GM19468 (cell line): Measurements from ENCODE around the gene EPAS1.

Experiments
- ATAC-seq: cut with Tn5 transposase; IDR thresholded peaks from one replicate; pipeline ENCODE4 v1.9.1; 2021; ENCODE audit warnings: mild to moderate bottlenecking, moderate library complexity, moderate number of reproducible peaks; ENCODE audit not compliant: unreplicated experiment; ENCODE audit errors: extremely low read depth

EPAS1 gene

DNA sequence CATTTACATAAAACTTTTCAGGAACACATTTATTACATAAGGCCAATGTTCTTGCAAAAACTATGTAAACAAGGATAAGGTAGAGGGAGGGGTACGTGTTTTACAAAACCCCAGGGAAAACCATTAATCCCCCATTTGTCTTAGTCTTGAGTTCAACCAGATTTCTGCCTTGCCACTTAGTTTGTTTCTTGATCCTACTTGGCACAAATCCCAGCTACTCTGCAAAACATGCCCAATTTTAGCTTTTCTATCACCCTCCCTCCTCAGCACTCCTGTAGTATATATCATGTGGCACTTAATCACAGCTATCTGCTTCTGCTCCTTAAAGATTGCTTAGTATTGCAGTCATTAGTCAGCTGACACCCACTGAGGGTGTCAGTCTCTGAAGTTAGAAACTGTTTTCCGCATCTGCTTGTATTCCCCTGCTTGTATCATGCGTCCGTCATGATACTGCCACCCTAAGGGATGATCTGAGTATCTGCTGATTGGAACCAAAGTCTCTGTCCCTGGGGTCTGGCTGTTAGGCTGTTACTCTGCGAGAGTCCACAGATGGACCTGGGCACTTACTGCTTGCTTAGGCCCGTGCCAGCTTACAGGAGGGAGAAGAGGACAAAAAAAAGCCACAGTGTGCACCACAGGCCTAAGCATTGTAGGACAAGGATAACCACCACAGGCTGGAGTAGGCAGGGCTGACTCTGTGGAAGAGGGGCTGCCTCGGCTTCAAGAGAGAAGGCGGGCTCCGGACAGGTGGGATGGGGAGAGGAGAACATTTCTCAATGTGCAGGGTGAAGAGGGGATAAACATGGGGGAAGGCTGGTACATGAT, 82.2 kb downstream of the EPAS1 start:
- no peak for ATAC-seq

DNA sequence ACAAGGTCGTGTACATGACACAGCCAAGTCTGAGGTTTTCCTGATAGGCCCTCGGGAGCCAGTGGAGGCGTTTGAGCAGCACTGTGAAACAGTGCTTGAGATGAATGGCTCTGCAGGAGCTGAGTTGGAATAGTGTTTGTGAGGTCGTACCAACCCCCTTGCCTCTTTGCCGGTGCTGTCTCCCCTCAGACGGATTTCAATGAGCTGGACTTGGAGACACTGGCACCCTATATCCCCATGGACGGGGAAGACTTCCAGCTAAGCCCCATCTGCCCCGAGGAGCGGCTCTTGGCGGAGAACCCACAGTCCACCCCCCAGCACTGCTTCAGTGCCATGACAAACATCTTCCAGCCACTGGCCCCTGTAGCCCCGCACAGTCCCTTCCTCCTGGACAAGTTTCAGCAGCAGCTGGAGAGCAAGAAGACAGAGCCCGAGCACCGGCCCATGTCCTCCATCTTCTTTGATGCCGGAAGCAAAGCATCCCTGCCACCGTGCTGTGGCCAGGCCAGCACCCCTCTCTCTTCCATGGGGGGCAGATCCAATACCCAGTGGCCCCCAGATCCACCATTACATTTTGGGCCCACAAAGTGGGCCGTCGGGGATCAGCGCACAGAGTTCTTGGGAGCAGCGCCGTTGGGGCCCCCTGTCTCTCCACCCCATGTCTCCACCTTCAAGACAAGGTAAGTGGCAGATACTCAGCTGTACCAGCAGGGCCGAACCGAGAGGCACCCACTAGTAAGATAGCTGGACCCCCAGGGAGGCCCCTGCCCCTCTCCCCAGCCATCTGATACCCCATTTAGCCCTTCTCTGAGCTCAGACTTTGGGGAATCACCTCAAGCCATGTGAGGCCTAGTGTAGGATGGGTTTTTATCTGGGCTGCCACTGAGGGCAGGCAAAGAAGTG, 83.1 kb downstream of the EPAS1 start:
- ATAC-seq = no peak

DNA sequence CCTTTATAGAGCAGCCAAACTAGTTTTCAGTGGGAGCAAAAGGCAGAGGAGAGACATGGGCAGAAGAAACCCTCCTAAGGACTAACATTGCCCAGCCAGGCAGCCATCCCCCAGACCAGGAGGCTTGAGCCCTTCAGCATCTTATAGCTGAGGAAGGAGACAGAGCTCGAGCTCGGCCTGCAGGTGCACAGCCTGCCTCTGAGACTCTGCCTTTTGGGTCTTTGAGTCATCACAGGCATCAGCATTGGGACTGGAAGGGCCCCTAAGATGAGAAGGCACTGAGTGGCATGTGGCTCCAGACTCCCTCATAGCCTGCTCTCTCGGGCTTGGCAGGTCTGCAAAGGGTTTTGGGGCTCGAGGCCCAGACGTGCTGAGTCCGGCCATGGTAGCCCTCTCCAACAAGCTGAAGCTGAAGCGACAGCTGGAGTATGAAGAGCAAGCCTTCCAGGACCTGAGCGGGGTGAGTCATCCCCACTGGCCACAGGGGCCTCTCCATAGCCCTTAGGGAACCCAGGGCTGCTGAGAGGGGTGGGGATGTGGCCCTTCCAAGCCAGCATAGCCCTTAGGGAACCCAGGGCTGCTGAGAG, 84.1 kb downstream of the EPAS1 start:
- no peak for ATAC-seq

DNA sequence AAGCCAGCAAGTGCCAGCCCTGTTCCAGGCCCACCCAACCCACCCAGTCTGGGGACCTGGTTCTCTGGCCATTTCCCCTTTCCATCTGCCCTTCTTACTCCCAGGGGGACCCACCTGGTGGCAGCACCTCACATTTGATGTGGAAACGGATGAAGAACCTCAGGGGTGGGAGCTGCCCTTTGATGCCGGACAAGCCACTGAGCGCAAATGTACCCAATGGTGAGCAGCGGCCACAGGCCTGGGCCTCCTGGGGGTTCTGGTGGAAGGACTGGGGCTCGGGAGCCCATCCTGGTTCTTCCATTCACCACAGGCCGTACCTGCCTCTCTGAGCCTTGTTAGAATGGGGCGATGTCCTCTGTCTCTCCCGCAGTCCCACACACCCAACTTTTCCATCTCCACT, 84.7 kb downstream of the EPAS1 start:
- no peak for ATAC-seq

DNA sequence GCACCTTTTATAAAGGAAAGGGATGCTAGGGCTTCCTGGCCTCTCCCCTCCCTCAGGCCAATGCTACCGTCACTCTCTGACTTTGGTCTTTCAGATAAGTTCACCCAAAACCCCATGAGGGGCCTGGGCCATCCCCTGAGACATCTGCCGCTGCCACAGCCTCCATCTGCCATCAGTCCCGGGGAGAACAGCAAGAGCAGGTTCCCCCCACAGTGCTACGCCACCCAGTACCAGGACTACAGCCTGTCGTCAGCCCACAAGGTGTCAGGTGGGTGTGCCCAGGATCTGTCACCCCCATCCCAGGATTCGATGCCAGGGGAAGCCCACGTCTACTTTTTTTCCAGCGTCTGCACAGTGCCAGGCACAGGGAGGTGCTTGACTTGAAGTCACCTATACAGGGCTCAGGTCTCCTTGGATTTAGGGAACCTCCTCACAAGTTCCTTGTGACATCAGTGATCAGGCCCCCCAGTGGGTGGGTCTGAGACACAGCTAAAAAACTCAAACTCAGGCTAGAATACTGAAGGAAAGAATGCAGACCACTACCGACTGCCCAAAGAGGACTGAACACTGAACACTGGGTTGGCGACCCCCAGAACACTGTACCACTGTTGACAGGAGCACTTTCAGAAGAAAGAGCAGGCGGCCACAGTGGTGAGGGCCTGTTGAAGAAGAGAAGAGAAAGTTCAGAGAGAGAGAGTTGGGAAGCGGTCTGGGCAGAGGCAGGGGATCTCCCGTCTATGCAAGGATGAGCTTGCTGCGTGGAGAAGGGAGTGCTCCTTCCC, 85.3 kb downstream of the EPAS1 start:
- no peak for ATAC-seq

DNA sequence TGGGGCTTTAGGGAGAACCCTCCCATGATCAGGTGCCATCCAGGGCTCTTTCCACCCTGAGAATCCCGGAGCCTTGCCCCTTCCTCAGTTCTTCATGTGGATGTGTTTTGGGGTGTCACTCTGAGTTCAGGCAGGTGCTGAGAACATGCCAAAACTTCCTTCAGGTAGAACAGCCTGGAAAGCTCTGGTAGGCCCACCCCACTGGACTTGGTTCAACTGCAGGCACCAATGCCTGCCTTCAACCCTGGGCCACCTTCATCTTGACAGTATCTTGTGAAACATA, 85.8 kb downstream of the EPAS1 start:
- no peak for ATAC-seq

DNA sequence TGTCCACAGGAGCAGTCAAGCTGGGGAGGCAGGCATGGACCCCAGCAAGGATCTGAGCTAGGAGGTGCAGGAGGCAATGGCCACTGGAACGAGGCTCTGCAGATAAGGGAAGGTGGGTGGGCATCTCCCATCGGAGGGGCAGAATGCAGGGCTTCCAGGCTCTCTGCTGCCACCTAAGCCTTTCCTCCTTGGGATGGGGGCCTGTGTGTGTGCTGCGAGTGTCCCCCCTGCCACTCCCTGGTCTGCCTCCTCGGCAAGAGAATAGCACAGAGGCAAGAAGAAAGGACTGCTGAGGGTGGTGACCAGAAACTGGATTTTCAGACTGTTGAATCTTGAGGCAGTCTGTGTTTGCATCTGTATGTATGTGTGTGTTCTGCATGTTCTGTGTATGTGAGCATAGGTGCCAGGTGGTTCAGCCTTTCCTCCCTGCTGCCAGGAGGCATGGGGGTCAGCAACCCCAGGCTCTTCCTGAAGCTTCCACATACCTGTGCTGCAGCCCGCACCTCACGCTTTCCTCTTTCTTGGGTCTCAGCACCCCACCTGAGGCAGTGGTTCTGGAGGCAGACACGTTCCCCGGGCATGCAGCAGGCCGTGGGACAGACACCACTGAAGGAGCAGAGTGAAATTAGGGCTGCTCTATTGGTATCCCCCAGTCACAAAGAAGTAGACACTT, 86.7 kb downstream of the EPAS1 start:
- ATAC-seq = no peak

DNA sequence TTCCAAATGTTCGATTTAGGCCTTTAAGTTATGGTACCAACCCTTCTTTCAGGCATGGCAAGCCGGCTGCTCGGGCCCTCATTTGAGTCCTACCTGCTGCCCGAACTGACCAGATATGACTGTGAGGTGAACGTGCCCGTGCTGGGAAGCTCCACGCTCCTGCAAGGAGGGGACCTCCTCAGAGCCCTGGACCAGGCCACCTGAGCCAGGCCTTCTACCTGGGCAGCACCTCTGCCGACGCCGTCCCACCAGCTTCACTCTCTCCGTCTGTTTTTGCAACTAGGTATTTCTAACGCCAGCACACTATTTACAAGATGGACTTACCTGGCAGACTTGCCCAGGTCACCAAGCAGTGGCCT, 87.2 kb downstream of the EPAS1 start:
- ATAC-seq = no peak

DNA sequence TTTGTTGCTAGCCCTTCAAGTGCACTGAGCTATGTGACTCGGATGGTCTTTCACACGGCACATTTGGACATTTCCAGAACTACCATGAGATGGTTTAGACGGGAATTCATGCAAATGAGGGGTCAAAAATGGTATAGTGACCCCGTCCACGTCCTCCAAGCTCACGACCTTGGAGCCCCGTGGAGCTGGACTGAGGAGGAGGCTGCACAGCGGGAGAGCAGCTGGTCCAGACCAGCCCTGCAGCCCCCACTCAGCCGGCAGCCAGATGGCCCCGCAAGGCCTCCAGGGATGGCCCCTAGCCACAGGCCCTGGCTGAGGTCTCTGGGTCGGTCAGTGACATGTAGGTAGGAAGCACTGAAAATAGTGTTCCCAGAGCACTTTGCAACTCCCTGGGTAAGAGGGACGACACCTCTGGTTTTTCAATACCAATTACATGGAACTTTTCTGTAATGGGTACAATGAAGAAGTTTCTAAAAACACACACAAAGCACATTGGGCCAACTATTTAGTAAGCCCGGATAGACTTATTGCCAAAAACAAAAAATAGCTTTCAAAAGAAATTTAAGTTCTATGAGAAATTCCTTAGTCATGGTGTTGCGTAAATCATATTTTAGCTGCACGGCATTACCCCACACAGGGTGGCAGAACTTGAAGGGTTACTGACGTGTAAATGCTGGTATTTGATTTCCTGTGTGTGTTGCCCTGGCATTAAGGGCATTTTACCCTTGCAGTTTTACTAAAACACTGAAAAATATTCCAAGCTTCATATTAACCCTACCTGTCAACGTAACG, 88.8 kb downstream of the EPAS1 start:
- ATAC-seq = no peak

DNA sequence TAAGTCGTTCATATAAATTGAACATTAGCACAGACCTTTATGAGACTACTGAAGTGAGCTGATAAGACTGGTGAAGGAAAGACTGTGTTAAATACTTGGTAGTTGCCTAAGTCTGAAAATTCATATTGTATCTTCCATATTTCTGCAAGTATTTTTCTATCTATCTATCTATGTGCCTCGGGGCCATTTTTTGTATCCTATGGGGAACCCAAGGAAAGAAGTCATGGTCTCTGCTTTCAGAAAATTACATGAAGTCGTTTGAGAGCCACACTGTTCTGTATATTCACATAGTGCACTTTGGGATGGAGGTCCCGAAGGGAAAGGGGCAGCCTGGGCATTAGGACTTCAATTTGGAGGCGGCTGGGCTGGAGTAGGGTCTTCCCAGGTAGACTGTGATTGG, 89.6 kb downstream of the EPAS1 start:
- no peak for ATAC-seq

DNA sequence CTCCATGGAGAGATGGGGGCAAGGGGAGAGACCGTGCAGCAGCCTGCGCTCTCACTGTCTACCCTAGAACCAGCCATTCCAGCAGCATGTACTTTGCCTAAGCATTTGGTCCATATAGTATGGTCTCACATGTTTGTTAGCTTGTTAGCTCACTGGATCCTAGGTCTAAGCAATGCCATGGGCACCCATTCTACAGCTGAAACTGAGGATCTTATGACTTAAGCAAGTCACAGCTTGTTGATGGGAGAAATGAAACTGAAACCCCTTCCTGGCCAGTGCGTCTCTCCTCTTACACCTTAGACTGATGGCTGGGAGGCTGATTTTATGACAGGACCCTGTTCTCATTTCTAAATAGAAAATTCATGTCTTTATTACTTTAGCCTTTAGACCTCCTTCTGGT, 90.1 kb downstream of the EPAS1 start:
- no peak for ATAC-seq

DNA sequence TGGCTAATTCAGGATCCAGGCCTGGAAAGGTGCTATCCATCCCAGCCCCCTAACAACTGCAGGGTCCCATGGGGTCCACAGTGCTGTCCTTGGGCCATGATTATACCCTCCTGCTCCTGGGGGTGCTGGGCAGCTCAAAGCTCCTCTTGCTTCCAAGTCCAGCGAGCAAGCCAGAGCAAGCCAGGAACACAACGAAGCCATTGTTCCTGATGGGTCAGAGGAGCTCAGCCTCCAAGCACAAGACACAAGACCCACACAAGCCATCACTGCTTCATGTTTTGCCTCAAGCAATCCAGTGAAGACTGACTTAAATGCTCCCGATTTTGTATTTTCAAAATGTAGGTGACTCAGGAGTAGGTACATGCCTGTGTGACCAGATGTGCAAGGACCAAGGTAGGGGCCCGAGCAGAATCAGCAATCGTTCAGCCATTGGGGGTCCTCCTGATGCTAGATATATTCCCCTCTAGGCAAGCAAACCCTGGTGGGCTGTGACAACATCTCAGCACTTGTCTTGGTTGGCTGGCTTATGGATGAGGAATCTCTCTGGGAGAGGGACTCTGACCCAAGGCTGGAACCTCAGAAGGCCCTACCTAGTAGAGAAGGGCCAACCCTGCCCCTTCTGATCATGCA, 90.8 kb downstream of the EPAS1 start:
- no peak for ATAC-seq

DNA sequence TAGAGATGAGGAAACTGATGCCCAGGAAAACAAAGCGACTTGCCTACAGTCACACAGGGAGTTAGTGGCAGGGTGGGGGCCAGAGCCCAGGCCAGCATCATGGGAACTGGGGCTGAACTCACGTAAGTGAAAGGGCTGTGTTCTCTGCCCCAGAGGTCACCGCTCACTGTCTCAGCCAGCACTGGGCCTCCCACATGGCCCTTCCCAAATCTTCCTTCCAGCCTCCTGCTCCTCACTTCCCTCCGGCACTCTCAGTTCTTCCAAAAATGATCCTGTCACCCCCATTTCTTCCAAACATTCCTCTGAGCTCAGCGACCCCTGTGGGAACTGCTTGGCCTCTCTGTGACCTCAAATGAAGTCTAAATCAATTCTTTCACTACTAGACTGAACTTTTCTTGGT, 91.7 kb downstream of the EPAS1 start:
- ATAC-seq = no peak

DNA sequence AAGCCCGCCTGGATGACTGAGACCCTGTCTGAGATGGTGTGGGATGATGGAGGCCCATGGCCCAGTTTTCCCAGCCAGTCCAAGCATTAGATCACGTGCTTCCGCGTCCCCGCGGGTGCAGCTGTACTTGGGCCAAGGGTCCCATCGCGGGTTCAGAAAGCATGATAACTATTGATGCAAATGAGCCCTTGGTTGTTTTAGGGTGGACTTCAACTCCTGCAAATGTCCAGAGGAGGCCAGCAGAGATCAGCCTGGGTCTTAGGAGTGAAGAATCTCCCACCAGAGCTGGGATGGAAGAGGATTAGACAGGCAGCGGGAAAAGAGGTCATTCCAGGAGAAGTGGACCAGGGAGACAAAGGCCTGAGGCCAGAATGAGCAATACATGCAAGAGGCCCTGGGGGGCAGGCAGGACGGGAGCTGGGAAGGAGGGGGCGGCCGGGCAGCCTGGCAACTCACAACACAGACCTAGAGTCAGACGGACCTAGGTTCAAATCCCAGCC, 92.3 kb downstream of the EPAS1 start:
- no peak for ATAC-seq

DNA sequence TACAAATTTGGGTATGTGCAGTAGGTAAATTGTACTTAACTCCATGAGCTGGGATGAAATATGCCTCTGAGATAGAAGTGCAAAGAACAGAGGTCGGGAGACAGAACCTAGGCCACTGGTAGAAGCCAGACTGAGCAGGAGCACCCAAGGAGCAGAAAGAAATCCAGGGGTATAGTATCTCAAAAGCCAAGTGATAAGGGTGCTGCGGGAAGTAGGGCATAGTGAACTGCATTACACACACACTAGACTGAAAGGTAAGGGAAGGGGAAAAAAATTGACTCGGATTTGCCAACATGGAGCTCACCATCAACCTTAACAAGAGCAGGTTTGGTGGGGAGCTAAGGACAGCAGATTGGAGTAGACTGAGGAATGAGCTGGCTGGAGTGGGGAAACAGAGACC, 92.8 kb downstream of the EPAS1 start:
- no peak for ATAC-seq

DNA sequence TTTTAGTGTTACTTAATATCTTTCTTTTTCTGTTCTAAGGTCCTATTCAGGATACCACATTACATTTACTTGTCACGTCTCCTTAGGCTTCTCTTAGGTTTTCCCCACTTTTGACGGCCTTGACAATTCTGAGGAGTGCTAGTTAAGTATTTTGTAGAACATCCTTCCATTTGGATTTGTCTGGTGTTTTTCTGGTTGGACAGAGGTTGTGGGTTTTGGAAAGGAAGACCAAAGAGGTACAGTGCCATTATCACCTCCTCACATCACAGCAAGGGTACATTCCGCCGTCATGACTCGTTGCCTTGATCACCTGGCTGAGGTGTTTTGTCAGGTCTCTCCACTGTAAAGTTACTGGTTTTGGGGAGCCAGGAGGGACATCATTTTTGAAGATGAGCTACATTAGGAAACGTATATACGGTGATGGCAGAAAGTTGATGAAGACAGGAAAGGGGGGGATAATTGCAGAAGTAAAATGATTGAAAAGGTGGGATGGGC, 93.7 kb downstream of the EPAS1 start:
- ATAC-seq = no peak

DNA sequence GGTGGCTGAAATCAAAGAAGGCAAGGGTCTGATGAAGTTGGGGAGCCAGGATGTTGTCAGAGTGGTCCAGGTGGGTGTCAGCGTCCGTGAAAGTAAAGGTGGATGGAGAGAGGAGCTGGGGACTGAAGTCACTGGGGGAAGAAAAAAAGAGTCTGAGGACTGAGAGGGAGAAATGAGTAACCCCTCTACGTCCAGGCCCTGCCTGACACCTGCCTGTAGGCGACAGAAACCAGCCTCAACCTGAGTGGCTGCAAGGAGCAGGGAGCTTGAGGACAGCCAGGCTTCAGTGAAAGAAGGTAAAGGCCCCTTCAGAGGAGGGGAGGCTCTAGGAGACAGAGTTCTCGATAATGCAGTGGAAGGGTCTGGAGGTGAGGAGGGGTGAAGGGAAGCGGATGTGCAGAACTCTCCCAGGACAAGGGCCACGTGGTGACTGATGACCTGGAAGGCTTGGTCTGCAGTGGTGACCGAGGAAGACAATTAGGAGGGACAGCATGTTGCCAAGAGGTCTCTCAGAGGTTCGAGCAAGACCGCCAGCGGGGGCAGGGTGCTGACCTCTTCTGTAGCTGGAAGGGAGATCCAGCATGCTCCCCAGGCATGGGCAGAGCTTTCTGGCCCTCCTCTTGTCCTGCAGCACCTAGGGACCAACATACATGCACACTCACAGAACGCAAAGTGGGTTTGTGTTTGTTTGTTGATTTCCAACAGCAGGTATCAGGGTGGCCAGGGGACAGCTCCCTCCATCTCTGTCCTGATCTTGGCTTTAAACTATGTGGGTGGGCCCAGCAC, 95.5 kb downstream of the EPAS1 start:
- no peak for ATAC-seq

DNA sequence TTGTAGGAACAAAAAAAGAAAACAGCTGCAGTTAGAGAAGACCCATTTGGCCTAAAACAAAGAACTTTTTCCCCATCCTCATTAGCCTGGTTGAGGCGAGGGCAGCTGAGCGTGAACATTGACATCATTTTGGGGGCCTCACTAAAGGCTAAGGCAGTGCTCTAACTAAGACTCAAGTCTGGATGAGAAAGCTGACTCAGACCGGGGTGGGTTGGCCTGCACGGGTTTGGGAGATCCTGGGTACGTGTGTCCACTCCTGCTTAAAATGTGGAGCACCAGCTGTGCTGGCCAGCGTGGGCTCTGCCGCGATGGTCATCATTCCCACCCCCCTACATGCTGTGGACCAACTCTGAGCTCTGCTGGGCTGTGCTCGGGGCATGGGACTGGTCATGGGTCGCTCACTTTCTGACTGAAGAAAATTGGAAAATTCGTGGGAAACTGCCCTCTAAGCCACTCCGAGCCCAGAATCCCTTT, 96.2 kb downstream of the EPAS1 start:
- no peak for ATAC-seq
